Measurements from ENCODE around the gene RPS14.

Gene RPS14

DNA sequence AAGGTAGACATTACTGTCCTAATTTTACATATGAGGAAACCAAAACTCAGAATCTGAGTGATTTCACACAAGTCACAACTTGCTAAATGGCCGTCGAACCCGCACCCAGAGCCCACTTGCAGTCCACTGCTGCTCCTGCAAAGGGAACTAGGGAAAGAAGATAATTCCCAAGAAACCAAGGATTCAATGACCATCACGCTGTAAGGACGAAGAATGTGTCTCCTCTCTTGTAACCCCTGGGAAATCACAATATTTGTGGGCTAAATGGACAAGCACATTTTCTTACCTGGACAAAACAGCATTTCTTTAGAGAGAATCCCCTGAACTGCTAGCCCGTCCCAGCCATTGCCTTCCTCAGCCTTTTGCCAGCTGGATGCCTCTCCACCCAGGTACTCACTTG lies 2.4 kb downstream of the RPS14 start:
- TF ChIP-seq, protein P1, sequence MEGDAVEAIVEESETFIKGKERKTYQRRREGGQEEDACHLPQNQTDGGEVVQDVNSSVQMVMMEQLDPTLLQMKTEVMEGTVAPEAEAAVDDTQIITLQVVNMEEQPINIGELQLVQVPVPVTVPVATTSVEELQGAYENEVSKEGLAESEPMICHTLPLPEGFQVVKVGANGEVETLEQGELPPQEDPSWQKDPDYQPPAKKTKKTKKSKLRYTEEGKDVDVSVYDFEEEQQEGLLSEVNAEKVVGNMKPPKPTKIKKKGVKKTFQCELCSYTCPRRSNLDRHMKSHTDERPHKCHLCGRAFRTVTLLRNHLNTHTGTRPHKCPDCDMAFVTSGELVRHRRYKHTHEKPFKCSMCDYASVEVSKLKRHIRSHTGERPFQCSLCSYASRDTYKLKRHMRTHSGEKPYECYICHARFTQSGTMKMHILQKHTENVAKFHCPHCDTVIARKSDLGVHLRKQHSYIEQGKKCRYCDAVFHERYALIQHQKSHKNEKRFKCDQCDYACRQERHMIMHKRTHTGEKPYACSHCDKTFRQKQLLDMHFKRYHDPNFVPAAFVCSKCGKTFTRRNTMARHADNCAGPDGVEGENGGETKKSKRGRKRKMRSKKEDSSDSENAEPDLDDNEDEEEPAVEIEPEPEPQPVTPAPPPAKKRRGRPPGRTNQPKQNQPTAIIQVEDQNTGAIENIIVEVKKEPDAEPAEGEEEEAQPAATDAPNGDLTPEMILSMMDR (IDR thresholded peaks at IDR 0.05; ENCODE audit: extremely low read depth, insufficient read depth, missing control alignments), result no peak
- in situ Hi-C loops (cut with MboI; ENCODE audit: low pct_unique_long_range_greater_than_20kb, low sequenced_read_pairs, unreplicated experiment), result no loop called here
- no peak for DNase-seq (ENCODE audit: low spot score)

DNA sequence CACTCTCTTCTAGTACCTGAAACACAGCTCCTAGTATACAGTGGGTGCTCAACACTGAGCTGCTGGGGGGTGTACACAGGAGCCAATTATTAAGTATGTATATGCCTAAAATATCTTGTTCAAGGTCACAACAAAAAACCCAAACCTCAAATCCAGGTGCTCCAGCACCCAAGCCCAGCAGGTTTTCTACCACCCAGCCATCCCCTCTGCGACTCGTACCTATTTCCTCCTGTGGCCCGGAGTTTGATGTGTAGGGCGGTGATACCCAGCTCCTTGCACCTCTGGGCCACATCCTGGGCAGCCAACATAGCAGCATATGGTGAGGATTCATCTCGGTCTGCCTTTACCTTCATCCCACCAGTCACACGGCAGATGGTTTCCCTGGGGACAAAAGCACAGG lies 3.0 kb downstream of the RPS14 start:
- no peak for DNase-seq (ENCODE audit: low spot score)
- in situ Hi-C loops (cut with MboI; ENCODE audit: low pct_unique_long_range_greater_than_20kb, low sequenced_read_pairs, unreplicated experiment), result no loop called here
- TF ChIP-seq, protein P1 (IDR thresholded peaks at IDR 0.05; ENCODE audit: extremely low read depth, insufficient read depth, missing control alignments), result no peak

DNA sequence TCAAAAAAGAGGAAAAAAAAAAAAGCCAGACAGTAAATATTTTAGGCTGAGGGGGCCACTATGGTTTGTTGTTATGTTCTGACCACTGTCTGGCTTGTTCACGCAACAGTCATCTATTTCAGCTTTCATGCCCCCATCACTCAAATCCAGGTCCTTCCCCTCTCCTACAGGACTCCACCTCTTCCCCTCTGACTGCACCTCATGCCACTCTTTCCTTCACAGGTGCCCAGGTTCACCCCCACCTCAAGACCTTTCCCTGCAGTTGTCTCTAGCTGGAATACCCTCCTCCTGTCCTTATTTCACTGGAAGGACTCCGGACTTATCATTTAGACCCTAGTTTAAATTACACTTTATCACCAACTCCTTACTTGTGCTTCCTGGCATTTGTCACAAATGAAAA lies 3.5 kb downstream of the RPS14 start:
- in situ Hi-C loops (cut with MboI; ENCODE audit: low pct_unique_long_range_greater_than_20kb, low sequenced_read_pairs, unreplicated experiment), result no loop called here
- no peak for DNase-seq (ENCODE audit: low spot score)
- TF ChIP-seq, protein P1 (IDR thresholded peaks at IDR 0.05; ENCODE audit: extremely low read depth, insufficient read depth, missing control alignments), result no peak

DNA sequence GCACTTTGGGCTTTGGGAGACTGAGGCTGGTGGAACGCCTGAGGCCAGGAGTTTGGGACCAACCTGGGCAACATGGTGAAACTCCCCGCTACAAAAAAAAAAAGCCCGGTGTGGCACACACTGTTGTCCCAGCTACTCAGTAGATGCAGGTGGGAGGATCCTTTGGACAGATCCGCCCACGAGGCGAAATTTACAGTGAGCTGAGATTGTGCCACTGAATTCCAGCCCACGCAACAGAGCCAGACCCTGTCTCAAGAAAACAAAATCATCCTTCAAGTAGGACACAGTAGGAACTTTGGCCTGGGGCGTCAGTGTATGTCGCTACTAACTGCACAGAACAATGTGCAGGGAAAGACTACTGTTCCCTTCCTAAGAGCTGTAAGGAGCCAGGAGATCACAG lies 4.8 kb downstream of the RPS14 start:
- in situ Hi-C loops (cut with MboI; ENCODE audit: low pct_unique_long_range_greater_than_20kb, low sequenced_read_pairs, unreplicated experiment), result no loop called here
- DNase-seq (ENCODE audit: low spot score), result no peak
- TF ChIP-seq, protein P1 (IDR thresholded peaks at IDR 0.05; ENCODE audit: extremely low read depth, insufficient read depth, missing control alignments), result no peak

DNA sequence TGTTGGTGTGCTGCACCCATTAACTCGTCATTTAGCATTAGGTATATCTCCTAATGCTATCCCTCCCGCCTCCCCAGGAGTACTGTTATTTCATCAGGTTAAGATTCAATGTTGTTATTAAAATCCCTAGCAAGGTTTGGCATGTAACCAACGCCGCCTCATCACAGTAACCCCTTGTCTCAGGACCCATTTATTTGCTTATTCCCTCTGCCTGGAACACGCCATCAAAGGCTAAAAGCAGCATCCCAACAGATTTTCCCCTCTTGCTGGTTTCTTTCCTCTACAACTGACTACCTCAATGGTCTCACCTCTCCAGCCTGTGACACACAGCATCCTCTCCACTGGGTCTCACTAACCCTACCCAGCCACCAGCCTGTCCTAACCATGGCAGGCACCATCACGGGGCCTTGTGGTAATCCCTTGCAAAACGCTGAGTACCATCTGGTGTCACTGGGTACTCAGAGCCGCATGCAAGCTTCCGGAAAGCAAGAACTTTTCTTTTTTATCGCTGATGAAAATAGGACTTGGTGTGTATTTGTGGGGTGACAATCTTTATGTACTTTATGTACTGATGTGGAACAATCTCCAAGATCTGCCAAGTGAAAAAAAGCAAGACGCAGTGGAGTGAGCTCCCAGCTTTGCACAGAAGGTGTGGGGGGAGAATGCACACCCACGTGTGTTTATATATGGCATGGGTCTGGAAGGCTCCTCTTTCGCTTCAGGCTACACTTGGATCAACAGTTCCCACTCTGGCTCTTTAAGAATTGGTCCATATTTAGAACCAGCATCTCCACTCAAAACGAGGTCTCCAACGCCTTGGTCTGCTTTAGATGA lies 6.1 kb downstream of the RPS14 start:
- in situ Hi-C loops (cut with MboI; ENCODE audit: low pct_unique_long_range_greater_than_20kb, low sequenced_read_pairs, unreplicated experiment), result no loop called here
- TF ChIP-seq, protein P1 (IDR thresholded peaks at IDR 0.05; ENCODE audit: extremely low read depth, insufficient read depth, missing control alignments), result no peak
- no peak for DNase-seq (ENCODE audit: low spot score)

DNA sequence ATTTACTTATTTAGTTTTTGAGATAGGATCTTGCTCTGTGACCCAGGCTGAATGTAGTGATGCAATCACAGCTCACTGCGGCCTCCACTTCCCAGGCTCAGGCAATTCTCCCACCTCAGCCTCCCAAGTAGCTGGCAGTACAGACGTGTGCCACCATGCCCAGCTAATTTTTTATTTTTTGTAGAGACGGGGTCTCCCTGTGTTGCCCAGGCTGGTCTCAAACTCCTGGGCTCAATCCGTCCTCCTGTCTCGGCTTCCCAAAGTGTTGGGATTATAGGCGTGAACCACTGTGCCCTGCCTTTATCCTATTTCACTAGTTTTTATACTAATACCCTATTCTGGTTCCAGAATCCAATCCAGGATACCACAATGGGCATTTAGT lies 6.8 kb downstream of the RPS14 start:
- in situ Hi-C loops (cut with MboI; ENCODE audit: low pct_unique_long_range_greater_than_20kb, low sequenced_read_pairs, unreplicated experiment), result no loop called here
- no peak for DNase-seq (ENCODE audit: low spot score)
- TF ChIP-seq, protein P1 (IDR thresholded peaks at IDR 0.05; ENCODE audit: extremely low read depth, insufficient read depth, missing control alignments), result no peak

Data from GM13977 (cell line).